ENCODE results near the gene CDA.

DNA sequence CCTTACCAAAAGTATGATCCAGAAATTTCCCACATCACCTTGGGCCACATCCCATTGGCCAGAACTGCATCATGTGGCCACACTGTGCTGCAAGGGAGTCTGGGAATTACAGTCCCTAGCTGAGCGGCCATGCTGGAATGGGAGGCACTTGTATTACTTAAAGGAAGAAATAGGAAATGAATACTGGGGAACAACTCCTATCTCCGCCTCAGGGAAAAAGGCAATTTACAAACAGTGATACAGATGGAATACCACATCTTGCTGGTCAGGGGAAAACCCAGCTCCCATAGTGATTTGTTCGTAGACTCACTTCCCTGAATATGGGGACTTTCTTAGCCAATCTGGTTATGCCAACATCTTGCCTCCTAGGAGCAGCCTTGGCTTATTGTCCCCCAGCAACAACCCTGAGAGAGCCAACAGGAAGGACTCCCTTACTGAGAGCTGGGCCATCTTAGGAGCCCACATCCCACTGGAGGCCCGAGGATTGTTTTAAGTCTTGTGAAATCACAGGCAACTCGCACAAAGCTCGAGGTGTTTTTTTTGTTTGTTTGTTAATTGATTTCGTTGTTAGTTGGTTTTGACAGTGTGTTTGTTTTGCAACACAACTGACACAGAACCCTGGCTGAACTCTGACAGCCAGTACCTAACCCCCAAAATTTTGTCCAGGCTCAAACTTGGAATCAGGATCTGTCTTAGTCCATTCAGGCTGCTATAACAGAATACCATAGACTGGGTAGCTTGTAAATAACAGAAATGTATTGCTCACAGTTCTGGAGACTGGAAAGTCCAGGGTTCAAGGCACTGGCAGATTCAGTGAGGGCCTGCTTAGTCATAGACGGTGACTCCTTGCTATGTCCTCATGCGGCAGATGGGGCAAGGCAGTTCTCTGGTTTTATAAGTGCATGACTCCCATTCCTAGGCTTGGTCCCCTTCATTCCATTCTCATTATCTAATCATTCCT is 14.9 kb downstream of the CDA start:
- TF ChIP-seq, protein P1, sequence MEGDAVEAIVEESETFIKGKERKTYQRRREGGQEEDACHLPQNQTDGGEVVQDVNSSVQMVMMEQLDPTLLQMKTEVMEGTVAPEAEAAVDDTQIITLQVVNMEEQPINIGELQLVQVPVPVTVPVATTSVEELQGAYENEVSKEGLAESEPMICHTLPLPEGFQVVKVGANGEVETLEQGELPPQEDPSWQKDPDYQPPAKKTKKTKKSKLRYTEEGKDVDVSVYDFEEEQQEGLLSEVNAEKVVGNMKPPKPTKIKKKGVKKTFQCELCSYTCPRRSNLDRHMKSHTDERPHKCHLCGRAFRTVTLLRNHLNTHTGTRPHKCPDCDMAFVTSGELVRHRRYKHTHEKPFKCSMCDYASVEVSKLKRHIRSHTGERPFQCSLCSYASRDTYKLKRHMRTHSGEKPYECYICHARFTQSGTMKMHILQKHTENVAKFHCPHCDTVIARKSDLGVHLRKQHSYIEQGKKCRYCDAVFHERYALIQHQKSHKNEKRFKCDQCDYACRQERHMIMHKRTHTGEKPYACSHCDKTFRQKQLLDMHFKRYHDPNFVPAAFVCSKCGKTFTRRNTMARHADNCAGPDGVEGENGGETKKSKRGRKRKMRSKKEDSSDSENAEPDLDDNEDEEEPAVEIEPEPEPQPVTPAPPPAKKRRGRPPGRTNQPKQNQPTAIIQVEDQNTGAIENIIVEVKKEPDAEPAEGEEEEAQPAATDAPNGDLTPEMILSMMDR (IDR thresholded peaks at IDR 0.05), result no peak
- TF ChIP-seq POLR2A (IDR thresholded peaks at IDR 0.05) (no peak), POLR2AphosphoS5 (IDR thresholded peaks at IDR 0.05) (no peak), EP300 (IDR thresholded peaks at IDR 0.05) (no peak)

Measured in stomach (tissue), 4 donors.